HepG2 (cell line): ENCODE measurements around the gene GPX7. TPM values are rescaled to one million over a fixed set of nuclear protein-coding genes. Genes with fewer than 3 reads are reported as not detected.

ENCODE experiments used
- BORCS8-MEF2B ChIP-seq: sonication (generic); formaldehyde crosslinking; IDR thresholded peaks from 2 replicates; pipeline ENCODE4 v1.8.0; 2022; ENCODE audit warnings: mild to moderate bottlenecking, missing genetic modification reagents
- FOXC1 ChIP-seq: sonication (generic); formaldehyde crosslinking; IDR thresholded peaks from 2 replicates; pipeline ENCODE4 v1.8.0; 2022; ENCODE audit warnings: mild to moderate bottlenecking, missing genetic modification reagents, borderline replicate concordance
- HES4 ChIP-seq: sonication (generic); formaldehyde crosslinking; IDR thresholded peaks from 2 replicates; pipeline ENCODE4 v1.9.0; 2021; ENCODE audit warnings: mild to moderate bottlenecking, missing genetic modification reagents, borderline replicate concordance
- MED8 ChIP-seq: sonication (generic); formaldehyde crosslinking; IDR thresholded peaks from 2 replicates; pipeline ENCODE4 v1.8.1; 2023; ENCODE audit warnings: mild to moderate bottlenecking, missing genetic modification reagents; ENCODE audit not compliant: insufficient replicate concordance
- MXI1 ChIP-seq: IDR thresholded peaks from 3 replicates; pipeline ENCODE4 v1.6.1; 2012; ENCODE audit warnings: low read depth, low read length, inconsistent platforms, borderline replicate concordance
- PHF21A ChIP-seq: sonication (generic); formaldehyde crosslinking; IDR thresholded peaks from 2 replicates; pipeline ENCODE4 v1.5.0; 2020; ENCODE audit warnings: mild to moderate bottlenecking, missing genetic modification reagents
- REL ChIP-seq: sonication (generic); formaldehyde crosslinking; conservative IDR thresholded peaks from 2 replicates; pipeline ENCODE4 v1.8.0; 2022; ENCODE audit warnings: mild to moderate bottlenecking, missing genetic modification reagents, moderate library complexity
- SNAPC2 ChIP-seq: sonication (generic); formaldehyde crosslinking; IDR thresholded peaks from 2 replicates; pipeline ENCODE4 v1.8.1; 2022; ENCODE audit warnings: mild to moderate bottlenecking, missing genetic modification reagents
- TEAD3 ChIP-seq: optimal IDR thresholded peaks from 2 replicates; pipeline ENCODE3; 2016; ENCODE audit warnings: borderline replicate concordance
- ZFP37 ChIP-seq: sonication (generic); formaldehyde crosslinking; IDR thresholded peaks from 2 replicates; pipeline ENCODE4 v1.4.0; 2020; ENCODE audit warnings: missing genetic modification reagents, borderline replicate concordance
- ZNF143 ChIP-seq: sonication (generic); formaldehyde crosslinking; IDR thresholded peaks from 2 replicates; pipeline ENCODE4 v1.4.0; 2020; ENCODE audit warnings: missing genetic modification reagents
- ZNF510 ChIP-seq: sonication (generic); formaldehyde crosslinking; IDR thresholded peaks from 2 replicates; pipeline ENCODE4 v1.4.0; 2020; ENCODE audit warnings: low read depth, mild to moderate bottlenecking, missing genetic modification reagents
- ZNF720 ChIP-seq: sonication (generic); formaldehyde crosslinking; IDR thresholded peaks from 2 replicates; pipeline ENCODE4 v1.4.0; 2020; ENCODE audit warnings: missing genetic modification reagents
- ZZZ3 ChIP-seq: sonication (generic); formaldehyde crosslinking; IDR thresholded peaks from 2 replicates; pipeline ENCODE4 v1.4.0; 2020; ENCODE audit warnings: missing genetic modification reagents, mild to moderate bottlenecking, borderline replicate concordance
- polyA plus RNA-seq, 8 experiments: library from polyadenylated mRNA; depleted of rRNA in 3 of 8; stranded (reverse) in 7 of 8; unstranded in 1 of 8; fragments of >200 nt; fragmentation: Illumina TruSeq in 4 of 8; extraction: Trizol in 4 of 8; gene quantifications; 2 replicates each; pipeline versions ENCODE4 v1.2.1 to v1.2.3, GENCODE V29; 2011 to 2016; ENCODE audit warnings: low read depth in 4 of 8, missing spikeins in 1 of 8, mixed read lengths in 1 of 8; ENCODE audit not compliant: insufficient read depth in 1 of 8
- total RNA-seq, 5 experiments: library from RNA; depleted of rRNA; stranded (reverse); fragments of >200 nt; fragmentation: Illumina TruSeq; extraction: Trizol; gene quantifications; 2 replicates each; pipeline ENCODE4 v1.2.3, GENCODE V29; 2016; ENCODE audit warnings: low read depth in 1 of 5
- TF ChIP-seq, protein P1 (sequence below), 2 experiments: sonication (generic) in 1 of 2; formaldehyde crosslinking in 1 of 2; IDR thresholded peaks; 2 replicates each; pipeline versions ENCODE4 v1.4.0 to v1.6.1; 2018 to 2020; ENCODE audit warnings: missing genetic modification reagents in 2 of 2, borderline replicate concordance in 1 of 2, low read depth in 1 of 2, mild to moderate bottlenecking in 1 of 2, missing biosample characterization in 1 of 2
- TF ChIP-seq, protein P2 (sequence below): sonication (generic); formaldehyde crosslinking; IDR thresholded peaks from 2 replicates; pipeline ENCODE4 v1.5.0; 2020; ENCODE audit warnings: missing genetic modification reagents
- TF ChIP-seq, protein P3 (sequence below): sonication (generic); formaldehyde crosslinking; IDR thresholded peaks from 2 replicates; pipeline ENCODE4 v1.8.0; 2022; ENCODE audit warnings: missing genetic modification reagents, mild to moderate bottlenecking, borderline replicate concordance
- TF ChIP-seq, protein P4 (sequence below): sonication (generic); formaldehyde crosslinking; IDR thresholded peaks from 2 replicates; pipeline ENCODE4 v1.5.0; 2020; ENCODE audit warnings: missing genetic modification reagents, mild to moderate bottlenecking, borderline replicate concordance
- TF ChIP-seq, protein P5 (sequence below): IDR thresholded peaks from 2 replicates; pipeline ENCODE4 v1.6.1; 2016; ENCODE audit warnings: missing biosample characterization, missing genetic modification reagents, low read depth
- TF ChIP-seq, protein P6 (sequence below): IDR thresholded peaks from 2 replicates; pipeline ENCODE4 v1.6.1; 2016; ENCODE audit warnings: mild to moderate bottlenecking, missing biosample characterization, missing genetic modification reagents

The GPX7 gene
- total and polyA plus RNA-seq, 2 of the 13 experiments (the other 11 are each of a cell fraction or from before 2014, with no cell fraction given), result 14.1 to 16.2 TPM

DNA sequence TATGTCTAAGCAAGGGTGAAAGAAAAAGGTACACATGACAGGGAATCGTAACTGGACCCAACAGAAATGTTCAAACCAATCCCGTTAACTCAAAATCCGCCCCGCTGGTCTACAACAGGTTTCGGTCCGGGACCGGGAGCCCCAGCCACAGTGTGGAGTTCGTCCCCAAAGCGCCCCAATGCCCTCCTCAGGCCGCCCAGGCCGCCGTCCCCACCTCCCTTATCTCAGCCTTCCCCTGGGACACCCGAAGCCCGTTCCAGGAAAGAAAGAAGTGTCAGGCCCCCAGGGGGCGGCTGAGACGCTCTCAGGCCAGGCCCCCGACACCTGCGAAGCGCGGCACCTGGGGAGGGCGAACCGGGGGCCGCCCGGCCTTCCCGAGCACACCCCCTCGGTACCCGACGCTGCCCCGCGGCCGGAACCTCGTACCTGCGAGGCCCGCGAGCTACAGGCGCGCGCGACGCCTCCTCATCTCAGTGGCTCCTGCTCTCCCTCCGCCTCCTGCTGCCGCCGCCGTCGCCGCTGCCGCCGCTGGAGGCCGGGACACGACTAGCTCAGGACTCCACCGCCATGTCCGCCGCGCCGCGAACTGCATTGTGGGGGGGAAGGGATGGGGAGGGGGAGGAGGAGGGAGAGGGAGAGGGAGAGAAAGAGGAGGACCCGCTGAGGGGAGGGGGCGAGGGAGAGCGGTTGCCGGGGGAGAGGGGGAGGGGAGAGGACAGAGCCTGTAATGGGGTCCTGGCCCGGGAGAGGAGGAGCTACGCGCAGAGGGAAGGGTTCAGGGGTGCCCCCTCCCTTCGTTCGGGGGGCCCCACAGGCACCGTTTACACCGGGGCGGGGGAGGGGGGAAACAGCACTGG, 49.4 kb upstream of the GPX7 start, which contains the start of gene TUT4 (continued):
- TF ChIP-seq MXI1 (0 out of 3 replicates have a peak, but pooled peaks have one; percentile 12), ZFP37 (CRISPR knock-in tag) (peak; percentile 21; the same call in 1 of the 2 replicates), TEAD3 (CRISPR knock-in tag) (no peak), ZZZ3 (CRISPR knock-in tag) (0 out of 2 replicates have a peak, but pooled peaks have one; percentile 7), FOXC1 (peak; percentile 66; the same call in 1 of the 2 replicates), ZNF720 (CRISPR knock-in tag) (no peak), SNAPC2 (CRISPR knock-in tag) (no peak), HES4 (CRISPR knock-in tag) (peak; percentile 80), ZNF143 (CRISPR knock-in tag) (peak; percentile 81), MED8 (peak; percentile 66), PHF21A (0 out of 2 replicates have a peak, but pooled peaks have one; percentile 25), REL (CRISPR knock-in tag) (peak; percentile 65; the same call in 1 of the 2 replicates), BORCS8-MEF2B (CRISPR knock-in tag) (peak; percentile 24; the same call in 1 of the 2 replicates), ZNF510 (CRISPR knock-in tag) (no peak)
- TF ChIP-seq, protein P1, sequence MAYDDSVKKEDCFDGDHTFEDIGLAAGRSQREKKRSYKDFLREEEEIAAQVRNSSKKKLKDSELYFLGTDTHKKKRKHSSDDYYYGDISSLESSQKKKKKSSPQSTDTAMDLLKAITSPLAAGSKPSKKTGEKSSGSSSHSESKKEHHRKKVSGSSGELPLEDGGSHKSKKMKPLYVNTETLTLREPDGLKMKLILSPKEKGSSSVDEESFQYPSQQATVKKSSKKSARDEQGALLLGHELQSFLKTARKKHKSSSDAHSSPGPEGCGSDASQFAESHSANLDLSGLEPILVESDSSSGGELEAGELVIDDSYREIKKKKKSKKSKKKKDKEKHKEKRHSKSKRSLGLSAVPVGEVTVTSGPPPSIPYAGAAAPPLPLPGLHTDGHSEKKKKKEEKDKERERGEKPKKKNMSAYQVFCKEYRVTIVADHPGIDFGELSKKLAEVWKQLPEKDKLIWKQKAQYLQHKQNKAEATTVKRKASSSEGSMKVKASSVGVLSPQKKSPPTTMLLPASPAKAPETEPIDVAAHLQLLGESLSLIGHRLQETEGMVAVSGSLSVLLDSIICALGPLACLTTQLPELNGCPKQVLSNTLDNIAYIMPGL (CRISPR knock-in tag; IDR thresholded peaks at IDR 0.05; ENCODE audit: borderline replicate concordance in 1 of 2, low read depth in 1 of 2), result peak; percentile 72
- TF ChIP-seq, protein P2, sequence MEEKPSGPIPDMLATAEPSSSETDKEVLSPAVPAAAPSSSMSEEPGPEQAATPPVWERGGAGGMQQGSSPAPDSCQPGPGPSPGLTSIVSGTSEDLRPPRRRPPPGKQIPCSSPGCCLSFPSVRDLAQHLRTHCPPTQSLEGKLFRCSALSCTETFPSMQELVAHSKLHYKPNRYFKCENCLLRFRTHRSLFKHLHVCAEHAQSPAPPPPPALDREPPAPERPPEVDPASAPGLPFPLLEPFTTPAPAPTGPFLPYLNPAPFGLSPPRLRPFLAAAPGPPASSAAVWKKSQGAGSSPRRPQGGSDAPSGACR (CRISPR knock-in tag), result peak; percentile 87
- TF ChIP-seq, protein P3, sequence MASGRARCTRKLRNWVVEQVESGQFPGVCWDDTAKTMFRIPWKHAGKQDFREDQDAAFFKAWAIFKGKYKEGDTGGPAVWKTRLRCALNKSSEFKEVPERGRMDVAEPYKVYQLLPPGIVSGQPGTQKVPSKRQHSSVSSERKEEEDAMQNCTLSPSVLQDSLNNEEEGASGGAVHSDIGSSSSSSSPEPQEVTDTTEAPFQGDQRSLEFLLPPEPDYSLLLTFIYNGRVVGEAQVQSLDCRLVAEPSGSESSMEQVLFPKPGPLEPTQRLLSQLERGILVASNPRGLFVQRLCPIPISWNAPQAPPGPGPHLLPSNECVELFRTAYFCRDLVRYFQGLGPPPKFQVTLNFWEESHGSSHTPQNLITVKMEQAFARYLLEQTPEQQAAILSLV (CRISPR knock-in tag), result 0 out of 2 replicates have a peak, but pooled peaks have one; percentile 69
- TF ChIP-seq, protein P4, sequence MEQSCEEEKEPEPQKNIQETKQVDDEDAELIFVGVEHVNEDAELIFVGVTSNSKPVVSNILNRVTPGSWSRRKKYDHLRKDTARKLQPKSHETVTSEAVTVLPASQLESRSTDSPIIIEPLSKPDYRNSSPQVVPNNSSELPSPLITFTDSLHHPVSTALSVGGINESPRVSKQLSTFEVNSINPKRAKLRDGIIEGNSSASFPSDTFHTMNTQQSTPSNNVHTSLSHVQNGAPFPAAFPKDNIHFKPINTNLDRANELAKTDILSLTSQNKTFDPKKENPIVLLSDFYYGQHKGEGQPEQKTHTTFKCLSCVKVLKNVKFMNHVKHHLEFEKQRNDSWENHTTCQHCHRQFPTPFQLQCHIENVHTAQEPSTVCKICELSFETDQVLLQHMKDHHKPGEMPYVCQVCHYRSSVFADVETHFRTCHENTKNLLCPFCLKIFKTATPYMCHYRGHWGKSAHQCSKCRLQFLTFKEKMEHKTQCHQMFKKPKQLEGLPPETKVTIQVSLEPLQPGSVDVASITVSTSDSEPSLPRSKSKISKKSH (CRISPR knock-in tag), result peak; percentile 61; the same call in 1 of the 2 replicates
- TF ChIP-seq, protein P5, sequence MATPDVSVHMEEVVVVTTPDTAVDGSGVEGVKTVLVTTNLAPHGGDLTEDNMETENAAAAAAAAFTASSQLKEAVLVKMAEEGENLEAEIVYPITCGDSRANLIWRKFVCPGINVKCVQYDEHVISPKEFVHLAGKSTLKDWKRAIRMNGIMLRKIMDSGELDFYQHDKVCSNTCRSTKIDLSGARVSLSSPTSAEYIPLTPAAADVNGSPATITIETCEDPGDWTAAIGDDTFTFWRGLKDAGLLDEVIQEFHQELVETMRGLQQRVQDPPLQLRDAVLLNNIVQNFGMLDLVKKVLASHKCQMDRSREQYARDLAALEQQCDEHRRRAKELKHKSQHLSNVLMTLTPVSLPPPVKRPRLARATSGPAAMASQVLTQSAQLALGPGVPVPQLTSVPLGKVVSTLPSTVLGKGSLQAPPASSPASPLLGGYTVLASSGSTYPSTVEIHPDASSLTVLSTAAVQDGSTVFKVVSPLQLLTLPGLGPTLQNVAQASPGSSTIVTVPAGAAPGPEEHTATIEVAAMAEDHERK (CRISPR knock-in tag), result no peak
- TF ChIP-seq, protein P6, sequence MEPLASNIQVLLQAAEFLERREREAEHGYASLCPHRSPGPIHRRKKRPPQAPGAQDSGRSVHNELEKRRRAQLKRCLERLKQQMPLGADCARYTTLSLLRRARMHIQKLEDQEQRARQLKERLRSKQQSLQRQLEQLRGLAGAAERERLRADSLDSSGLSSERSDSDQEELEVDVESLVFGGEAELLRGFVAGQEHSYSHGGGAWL (CRISPR knock-in tag), result peak; percentile 75
